GM06990 (cell line): ENCODE results near the gene COL4A2.

Experiments
- DNase-seq: peaks from one replicate; pipeline ENCODE4 v3.0.0-alpha.2; 2011; ENCODE audit not compliant: insufficient read length; ENCODE audit errors: extremely low read depth
- H3K27me3 ChIP-seq: replicated peaks from 2 replicates; pipeline ENCODE4 v1.6.0; 2011; ENCODE audit warnings: low read length; ENCODE audit not compliant: control insufficient read depth, insufficient read depth
- H3K36me3 ChIP-seq: 2 replicates; pipeline ENCODE4 v1.5.1; 2011; ENCODE audit warnings: low read length; ENCODE audit not compliant: control insufficient read depth, insufficient read depth
- H3K4me3 ChIP-seq: replicated peaks from 2 replicates; pipeline ENCODE4 v1.5.1; 2011; ENCODE audit warnings: low read depth, mild to moderate bottlenecking, control low read depth, low read length
- CTCF ChIP-seq: IDR thresholded peaks from 2 replicates; pipeline ENCODE4 v1.5.1; 2011; ENCODE audit warnings: low read length, control low read depth, mild to moderate bottlenecking, inconsistent platforms; ENCODE audit not compliant: insufficient read depth, poor library complexity, severe bottlenecking

The COL4A2 gene

GRCh38 chr13:110265341-110265681 is 41.8 kb upstream of the COL4A2 start:
- no peak for TF ChIP-seq CTCF
- Histone ChIP-seq H3K27me3 (no peaks in the 10 kb centered on the region), H3K36me3 (no peaks in the 10 kb centered on the region), H3K4me3 (no peak overlapping the region)
- DNase-seq = no peak

- TF ChIP-seq CTCF = no peak
These were observed 41.2 kb upstream of the COL4A2 start for GRCh38 chr13:110265682-110266430.

GRCh38 chr13:110266431-110266809 is 40.7 kb upstream of the COL4A2 start:
- Histone ChIP-seq H3K4me3 (no peak overlapping the region), H3K36me3 (no peaks in the 10 kb centered on the region), H3K27me3 (no peaks in the 10 kb centered on the region)
- no peak for DNase-seq
- no peak for TF ChIP-seq CTCF

More at GRCh38 chr13:110265682-110266430, 41.2 kb upstream of the COL4A2 start:
- no peaks in the 10 kb centered on the region for H3K27me3 ChIP-seq
- no peak overlapping the region for H3K4me3 ChIP-seq
- DNase-seq = no peak
- no peaks in the 10 kb centered on the region for H3K36me3 ChIP-seq

- no peak for TF ChIP-seq CTCF
- no peak for DNase-seq
These were observed 40.1 kb upstream of the COL4A2 start for GRCh38 chr13:110266983-110267382.

GRCh38 chr13:110268061-110268460 is 39.0 kb upstream of the COL4A2 start:
- Histone ChIP-seq H3K36me3 (no peaks in the 10 kb centered on the region), H3K27me3 (no peaks in the 10 kb centered on the region), H3K4me3 (no peak overlapping the region)
- no peak for TF ChIP-seq CTCF
- DNase-seq = no peak

More at GRCh38 chr13:110266983-110267382, 40.1 kb upstream of the COL4A2 start:
- Histone ChIP-seq H3K36me3 (no peaks in the 10 kb centered on the region), H3K4me3 (no peak overlapping the region), H3K27me3 (no peaks in the 10 kb centered on the region)
